22Rv1 (cell line): Measurements from ENCODE around the gene SFXN4.

Experiments
- ZFX ChIP-seq: fragments of 450-650 bp; IDR thresholded peaks from 2 replicates; pipeline ENCODE4 v1.6.1; 2017; ENCODE audit warnings: antibody characterized with exemption, borderline replicate concordance
- TF ChIP-seq, protein P1 (sequence below): fragments of 450-650 bp; IDR thresholded peaks from 2 replicates; pipeline ENCODE4 v1.5.1; 2017; ENCODE audit warnings: mild to moderate bottlenecking

DNA sequence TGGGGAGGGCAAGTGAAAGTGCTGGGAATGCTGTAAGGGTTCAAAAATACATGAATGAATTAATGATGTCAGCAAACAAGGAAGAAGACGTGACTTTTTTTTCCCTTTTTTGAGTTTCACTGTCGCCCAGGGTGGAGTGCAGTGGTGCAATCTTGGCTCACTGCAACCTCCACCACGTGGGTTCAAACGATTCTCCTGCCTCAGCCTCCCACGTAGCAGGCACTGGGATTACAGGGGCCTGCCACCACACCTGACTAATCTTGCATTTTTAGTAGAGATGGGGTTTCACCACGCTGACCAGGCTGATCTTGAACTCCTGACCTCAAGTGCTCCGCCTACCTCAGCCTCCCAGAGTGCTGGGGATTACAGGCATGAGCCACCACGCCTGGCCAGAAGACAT is 31.6 kb downstream of the SFXN4 start:
- TF ChIP-seq, protein P1, sequence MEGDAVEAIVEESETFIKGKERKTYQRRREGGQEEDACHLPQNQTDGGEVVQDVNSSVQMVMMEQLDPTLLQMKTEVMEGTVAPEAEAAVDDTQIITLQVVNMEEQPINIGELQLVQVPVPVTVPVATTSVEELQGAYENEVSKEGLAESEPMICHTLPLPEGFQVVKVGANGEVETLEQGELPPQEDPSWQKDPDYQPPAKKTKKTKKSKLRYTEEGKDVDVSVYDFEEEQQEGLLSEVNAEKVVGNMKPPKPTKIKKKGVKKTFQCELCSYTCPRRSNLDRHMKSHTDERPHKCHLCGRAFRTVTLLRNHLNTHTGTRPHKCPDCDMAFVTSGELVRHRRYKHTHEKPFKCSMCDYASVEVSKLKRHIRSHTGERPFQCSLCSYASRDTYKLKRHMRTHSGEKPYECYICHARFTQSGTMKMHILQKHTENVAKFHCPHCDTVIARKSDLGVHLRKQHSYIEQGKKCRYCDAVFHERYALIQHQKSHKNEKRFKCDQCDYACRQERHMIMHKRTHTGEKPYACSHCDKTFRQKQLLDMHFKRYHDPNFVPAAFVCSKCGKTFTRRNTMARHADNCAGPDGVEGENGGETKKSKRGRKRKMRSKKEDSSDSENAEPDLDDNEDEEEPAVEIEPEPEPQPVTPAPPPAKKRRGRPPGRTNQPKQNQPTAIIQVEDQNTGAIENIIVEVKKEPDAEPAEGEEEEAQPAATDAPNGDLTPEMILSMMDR, result no peak
- no peak for TF ChIP-seq ZFX
